NCI-H146 (cell line): ENCODE data around the gene TMEM79.

Experiments used
- DNase-seq: peaks from one replicate; lab custom pipeline; 2025; lab: John Stamatoyannopoulos, UW

Gene TMEM79

GRCh38 chr1:156263288-156263655, 20.9 kb upstream of the TMEM79 start:
- DNase-seq = no peak

- DNase-seq = no peak
Measured at GRCh38 chr1:156266051-156266450, 18.1 kb upstream of the TMEM79 start.

DNA sequence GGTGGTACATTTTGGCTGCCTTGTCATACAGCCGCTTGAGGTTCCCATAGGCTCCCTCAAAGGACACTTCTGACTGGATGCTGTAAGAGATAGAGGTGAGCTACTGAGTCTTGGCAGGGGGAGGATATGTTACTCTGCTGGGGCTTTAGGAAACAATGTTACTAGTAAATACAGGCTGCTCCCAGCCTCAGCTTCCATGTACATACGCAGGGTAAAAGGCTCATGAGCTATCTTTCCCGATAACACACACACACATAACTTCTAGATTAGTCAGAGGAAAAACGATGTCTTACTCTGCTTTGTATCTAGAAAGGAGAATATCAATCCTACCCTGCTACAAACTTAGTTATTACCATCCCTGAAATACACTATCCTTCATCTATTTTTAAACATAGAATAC, 15.8 kb upstream of the TMEM79 start:
- no peak for DNase-seq

- DNase-seq = no peak
Measured at GRCh38 chr1:156270314-156270713, 13.8 kb upstream of the TMEM79 start.

- no peak for DNase-seq
Measured at GRCh38 chr1:156276532-156276931, 7.6 kb upstream of the TMEM79 start.

DNA sequence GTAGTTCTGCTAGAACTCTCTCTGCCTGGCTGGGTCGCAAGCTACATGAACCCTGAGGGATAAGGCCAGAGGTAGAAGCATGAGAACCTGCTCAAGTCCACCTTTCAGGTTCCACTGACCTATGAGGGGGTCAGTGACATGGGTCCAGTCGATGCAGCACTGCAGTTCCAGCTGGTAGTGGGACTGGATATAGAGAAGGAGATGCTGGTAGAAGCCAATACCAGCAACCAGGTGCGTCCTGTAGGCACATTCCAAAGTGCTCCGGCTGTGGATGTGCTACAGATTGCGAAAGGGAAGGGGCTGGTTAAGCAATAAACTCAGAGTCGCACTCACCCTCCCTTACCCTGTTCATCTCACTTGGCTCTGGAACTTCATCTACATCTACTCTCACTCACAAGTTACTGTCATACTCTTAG, 7.2 kb upstream of the TMEM79 start:
- DNase-seq = no peak

DNA sequence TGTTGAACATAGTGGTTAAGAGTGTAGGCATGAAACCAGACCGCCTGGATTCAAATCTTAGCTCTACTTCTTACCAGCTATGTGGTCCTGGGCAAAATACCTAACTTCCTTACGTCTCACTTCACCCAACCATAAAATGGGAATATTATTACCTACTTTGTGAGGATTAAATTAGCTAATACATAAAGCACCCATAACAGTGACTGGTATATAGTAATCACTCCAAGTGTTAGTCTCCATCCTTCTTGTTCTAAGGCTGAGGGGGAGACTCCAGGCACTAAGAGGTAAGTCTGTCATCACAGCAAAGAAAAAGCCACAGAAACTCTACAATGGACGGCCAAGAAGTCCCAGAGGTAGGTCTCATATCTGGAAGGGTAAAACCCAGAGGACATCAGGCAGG, 4.3 kb upstream of the TMEM79 start:
- DNase-seq = no peak

DNA sequence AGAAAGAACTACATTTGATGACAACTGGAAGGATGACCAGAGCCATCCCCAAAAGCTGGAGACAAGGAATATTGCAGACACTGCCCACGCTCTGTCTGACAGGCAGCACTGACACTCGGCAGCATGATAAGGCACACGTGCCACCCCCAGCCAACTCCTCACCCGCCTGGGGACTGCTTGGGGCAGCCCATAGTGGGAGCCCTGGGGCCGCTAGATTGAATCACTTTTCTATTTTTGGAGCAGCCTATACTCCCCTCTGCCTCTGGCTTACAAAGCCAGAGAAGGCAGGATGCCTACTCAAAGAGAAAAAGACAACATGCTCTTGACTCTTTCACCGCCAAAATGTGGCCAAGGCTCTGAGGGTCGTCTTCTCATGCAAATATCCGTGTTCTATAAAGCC, 2.8 kb upstream of the TMEM79 start:
- DNase-seq = no peak

DNA sequence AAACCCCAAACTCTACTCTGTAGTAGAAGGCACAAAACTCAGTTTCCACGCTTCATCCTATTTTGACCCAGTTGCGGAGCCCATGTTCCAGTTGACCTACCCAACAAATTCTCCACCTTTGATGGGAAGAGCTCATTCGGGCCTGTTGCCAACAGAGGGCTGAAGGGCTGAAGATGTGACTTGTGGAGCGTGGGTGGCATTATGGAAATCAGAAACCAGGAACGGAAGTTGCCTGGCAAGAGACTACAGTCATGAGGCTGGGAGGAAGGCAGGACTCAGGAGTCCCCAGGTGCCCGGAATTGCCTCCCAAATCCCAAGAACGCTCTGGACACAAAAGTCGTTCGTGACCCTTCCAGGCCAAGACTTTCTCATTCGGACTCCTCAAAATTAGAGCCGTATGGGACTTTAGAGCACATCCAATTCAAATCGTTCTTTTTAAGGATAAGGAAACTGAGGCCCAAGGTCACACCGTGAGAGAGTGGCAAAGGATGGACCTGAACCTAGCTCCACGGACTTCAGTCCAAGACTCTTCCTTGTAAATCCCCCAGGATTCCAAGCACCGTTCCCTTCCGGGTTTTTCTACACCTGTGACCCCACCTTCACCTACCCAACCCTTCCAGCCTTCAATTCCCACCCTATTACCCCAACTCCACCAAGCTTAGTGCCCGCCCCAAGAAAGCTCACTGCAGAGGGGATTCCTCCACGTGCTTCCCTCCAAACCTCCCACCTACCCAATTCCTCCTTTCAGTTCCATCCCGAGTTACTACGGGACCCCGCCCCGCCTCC, 2.2 kb upstream of the TMEM79 start:
- peak; percentile 71 for DNase-seq

- DNase-seq = peak; percentile 98
Measured at GRCh38 chr1:156282479-156283222, 1.5 kb upstream of the TMEM79 start, which contains the start of gene SMG5. SMG5 (minus strand) TSS chr1:156282825; CDS start chr1:156282680, 145 bp downstream.

DNA sequence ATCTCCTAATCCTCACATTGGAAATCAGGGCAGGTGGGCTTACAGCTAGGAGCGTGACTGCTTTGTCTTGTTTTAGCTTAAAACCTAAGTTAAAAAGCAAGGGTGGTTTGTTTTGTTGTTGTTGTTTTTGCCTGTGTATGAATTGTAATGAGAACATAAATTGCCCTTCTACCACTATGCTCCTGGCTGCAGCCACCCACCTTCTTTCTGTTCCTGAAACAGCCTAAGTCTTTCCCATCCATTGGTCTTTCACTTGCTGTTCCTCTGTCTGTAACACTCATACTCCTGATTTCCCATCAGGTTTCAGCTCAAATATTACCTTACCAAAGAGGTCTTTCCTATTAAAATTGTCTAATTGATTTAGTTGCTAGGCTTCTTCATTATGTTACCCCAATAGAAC, 604 bp upstream of the TMEM79 start:
- no peak for DNase-seq

DNA sequence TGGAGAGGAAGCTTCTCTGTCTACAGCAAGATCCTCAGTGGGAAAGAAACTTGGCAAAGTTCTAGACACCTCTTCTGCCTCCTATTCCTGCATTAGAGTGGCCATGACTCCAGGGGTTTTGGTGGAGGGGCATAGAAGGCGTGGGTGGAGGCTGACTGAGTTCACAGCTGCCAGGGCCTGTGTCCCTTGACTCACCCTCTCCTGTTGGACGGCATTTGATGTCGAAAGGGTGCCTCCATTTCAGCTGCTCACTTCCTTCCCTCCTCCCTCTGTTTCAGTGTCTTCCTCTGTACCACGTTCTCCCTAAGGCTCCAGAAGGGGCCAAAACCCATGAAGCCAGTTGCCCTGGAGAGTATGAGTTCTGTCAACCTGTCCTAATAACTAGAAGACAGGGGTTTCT, 632 bp downstream of the TMEM79 start:
- DNase-seq = no peak

- no peak for DNase-seq
Measured at GRCh38 chr1:156285437-156285836, 1.3 kb downstream of the TMEM79 start.

GRCh38 chr1:156286061-156286460, 1.9 kb downstream of the TMEM79 start:
- DNase-seq = no peak

DNA sequence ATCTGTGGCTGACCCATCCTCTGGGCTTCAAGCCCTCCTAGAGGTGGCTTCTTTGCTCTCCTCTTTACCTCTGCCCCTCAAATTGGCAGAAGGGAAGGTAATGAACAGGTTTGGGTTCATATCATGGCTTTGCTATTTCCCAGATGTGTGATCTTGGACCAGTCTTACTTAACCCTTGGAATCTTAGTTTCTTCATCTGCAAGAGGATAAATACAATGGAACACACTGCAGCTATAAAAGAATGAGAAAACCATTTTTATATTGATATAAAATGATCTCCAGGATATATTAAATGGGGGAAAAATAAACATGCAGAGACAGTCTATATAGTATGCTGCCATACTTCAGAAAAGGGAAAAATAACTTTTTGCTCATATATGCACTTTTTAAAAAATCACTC, 5.7 kb downstream of the TMEM79 start:
- DNase-seq = no peak

DNA sequence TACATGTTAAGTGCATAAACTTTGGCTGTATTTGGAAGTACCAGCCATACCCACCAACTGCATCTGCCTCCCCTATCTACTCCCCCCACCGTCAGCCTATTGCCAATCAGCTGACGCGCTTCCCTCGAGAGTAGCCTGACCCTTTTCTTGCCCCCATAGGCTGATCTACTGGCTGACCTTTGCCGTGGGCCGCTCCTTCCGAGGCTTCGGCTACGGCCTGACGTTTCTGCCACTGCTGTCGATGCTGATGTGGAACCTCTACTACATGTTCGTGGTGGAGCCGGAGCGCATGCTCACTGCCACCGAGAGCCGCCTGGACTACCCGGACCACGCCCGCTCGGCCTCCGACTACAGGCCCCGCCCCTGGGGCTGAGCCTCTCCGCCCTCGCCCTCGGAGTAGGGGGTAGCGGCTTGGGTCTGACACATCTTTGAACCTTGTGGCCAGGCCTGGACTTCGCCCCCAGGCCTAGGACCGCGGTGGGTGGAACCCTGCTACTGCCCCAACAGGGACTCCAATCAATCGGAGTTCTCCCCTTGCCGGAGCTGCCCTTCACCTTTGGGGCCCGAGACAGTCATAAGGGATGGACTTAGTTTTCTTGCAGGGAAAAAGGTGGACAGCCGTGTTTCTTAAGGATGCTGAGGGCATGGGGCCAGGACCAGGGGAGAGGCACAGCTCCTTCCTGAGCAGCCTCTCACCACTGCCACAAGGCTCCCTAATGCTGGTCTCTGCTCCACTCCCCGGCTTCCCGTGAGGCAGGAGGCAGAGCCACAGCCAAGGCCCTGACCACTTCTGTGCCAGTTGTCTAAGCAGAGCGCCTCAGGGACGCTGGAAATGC, 7.3 kb downstream of the TMEM79 start:
- no peak for DNase-seq

GRCh38 chr1:156293098-156293434, 8.9 kb downstream of the TMEM79 start:
- no peak for DNase-seq

DNA sequence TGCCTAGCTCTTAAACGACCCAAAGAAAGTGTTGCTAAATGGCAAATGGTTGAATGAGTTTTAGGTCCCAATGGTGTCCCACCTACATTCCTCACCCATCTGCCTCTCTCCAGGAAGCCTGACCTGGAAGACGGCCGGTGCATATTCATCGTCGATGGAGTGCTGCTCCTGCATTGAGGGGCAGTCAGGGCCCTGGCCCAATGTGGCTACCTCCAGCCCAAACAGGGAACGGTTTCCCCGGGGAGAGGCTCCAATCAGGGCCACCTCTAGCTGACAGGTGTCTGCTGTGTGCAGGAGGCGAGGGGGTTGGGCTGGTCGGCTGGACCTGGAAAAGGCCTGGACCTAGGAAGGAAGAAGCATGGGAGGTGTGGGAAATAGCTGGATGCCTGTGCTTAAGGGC, 9.8 kb downstream of the TMEM79 start:
- no peak for DNase-seq

DNA sequence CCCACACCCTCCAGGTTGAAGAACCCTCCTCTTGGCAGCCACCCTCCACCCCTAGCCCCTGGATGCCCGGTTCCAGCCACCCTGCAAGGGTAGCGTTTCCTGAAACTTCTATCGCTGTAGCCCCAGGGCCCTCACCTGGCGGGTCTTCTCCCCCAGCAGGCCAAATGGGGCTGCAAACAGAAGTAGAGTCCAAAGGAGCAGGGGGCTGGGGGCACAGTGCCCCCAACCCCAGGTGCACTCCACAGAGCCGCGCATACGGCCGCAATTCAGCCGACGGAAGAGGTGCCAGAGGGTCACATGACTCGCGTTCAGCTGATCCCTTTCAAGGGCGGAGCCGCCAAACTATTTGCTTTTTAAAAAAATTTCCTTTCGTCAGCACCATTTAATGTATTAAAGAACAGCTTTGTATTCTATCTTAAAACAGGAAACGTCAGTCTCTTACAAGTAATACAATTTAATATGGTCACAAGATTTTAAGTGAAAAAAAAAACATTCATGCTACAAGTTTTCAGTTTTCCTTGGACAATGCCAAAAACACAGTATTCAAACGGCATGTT, 11.3 kb downstream of the TMEM79 start, which contains the start of gene GLMP:
GLMP (minus strand) TSS at position 289 of the 557 bp plus-strand sequence; CDS start at position 255, 34 bp downstream.
- DNase-seq = peak; percentile 60

- no peak for DNase-seq
Measured at GRCh38 chr1:156298852-156299357, 14.8 kb downstream of the TMEM79 start, which contains the start of gene VHLL. VHLL (minus strand) TSS chr1:156299307; CDS start chr1:156299189, 118 bp downstream.

DNA sequence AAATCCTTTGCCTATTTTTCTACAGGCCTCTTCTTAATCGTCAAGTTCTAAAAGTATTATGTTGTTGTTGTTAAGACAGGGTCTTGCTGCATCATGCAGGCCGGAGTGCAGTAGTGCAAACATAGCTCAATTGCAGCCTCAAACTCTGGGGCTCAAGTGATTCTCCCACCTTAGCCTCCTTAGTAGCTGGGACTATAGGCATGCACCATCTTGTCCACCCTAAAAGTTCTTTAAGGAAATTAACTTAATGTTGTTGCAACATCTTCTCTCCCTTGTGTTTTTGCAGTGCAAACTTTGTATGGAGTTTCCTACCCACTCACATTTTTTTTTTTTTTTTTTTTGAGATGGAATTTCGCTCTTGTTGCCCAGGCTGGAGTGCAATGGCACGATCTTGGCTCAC, 19.1 kb downstream of the TMEM79 start:
- DNase-seq = no peak

- no peak for DNase-seq
Measured at GRCh38 chr1:156305215-156305614, 21.1 kb downstream of the TMEM79 start.
